Thyroid gland (tissue), 4 donors: ENCODE measurements around the gene C16orf74.

Source experiments
- CTCF ChIP-seq, 6 experiments: fragments of 200-600 bp in 3 of 6; fragments of 450-650 bp in 3 of 6; sonication (generic) in 3 of 6; IDR thresholded peaks; one replicate each; pipeline ENCODE4 v1.5.1; 2016 to 2019; ENCODE audit warnings: antibody characterized with exemption in 6 of 6, mild to moderate bottlenecking in 2 of 6, inconsistent platforms in 1 of 6, moderate library complexity in 1 of 6
- POLR2A ChIP-seq, 2 donors: fragments of 450-650 bp; IDR thresholded peaks; one replicate each; pipeline ENCODE4 v1.6.1; 2017; ENCODE audit warnings: antibody characterized with exemption in 2 of 2, mild to moderate bottlenecking in 2 of 2, moderate library complexity in 1 of 2

GRCh38 chr16:85707528-85708095 lies 43.3 kb downstream of the C16orf74 start:
- no peak for TF ChIP-seq POLR2A (IDR thresholded peaks at IDR 0.05)
- TF ChIP-seq CTCF (IDR thresholded peaks at IDR 0.05) = no peak
